Stimulated activated CD8-positive, alpha-beta memory T cell treated with anti-CD3 and anti-CD28 coated beads, Interleukin-7, amount 100 ng/mL, for 48 hours (primary cell): Measurements from ENCODE around the gene LETM1.

Experiments used
- DNase-seq, 2 donors: peaks; one replicate each; pipeline ENCODE4 v3.0.0-alpha.2; 2020; ENCODE audit warnings: low read depth in 1 of 2; ENCODE audit errors: extremely low read depth in 1 of 2

LETM1 gene

DNA sequence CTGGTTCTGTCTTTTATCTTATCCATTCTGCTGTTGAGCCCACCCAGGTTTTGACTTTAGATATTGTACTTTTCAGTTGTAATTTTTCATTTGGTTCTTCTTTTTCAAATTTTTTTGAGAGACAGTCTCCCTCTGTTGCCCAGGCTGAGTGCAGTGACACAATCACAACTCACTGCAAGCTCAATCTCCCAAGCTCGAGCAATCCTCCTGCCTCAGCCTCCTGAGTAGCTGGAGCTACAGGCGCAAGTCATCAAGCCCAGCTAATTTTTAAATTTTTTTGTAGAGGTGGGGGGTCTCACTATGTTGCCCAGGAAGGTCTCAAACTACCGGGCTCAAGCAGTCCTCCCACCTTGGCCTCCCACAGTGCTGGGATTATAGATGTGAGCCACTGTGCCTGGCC is 25.7 kb downstream of the LETM1 start:
- no peak for DNase-seq

DNA sequence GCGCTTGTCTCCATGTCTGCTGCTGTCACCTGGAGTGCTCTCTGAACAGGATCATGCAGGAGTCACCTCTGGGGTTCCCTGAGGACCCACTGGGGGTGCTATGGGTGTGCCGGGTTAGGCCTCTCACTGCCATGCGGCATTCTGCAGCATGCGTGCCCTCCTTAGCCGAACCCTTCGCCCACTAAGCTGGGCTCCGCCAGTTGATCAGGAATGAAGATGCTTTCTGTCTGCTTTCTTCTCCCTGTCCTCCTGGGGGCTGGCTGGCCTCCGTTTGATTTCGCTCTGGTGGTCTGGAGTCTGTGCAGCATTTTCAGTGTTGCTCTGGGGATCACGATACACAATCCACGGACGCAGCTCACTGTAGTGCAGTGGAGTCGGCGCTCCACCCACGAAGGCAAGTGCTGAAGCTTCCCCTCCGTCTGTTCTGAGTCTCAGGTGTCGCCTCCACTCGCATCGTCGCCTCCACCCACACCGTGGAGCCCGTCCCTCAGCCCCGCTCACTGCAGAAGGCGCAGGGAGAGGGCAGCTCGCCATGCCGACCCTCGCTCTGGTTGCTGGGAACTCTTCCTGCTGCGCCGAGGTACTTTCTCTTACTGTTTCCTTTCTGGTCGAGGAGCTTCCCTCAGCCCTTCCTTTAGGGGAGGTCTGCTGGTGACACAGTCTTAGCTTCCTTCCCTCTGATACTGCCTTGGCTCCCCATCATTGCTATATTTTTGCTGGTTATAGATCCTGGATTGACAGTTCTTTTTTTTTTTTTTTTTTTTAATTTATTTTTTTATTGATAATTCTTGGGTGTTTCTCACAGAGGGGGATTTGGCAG is 29.2 kb downstream of the LETM1 start:
- no peak for DNase-seq

DNA sequence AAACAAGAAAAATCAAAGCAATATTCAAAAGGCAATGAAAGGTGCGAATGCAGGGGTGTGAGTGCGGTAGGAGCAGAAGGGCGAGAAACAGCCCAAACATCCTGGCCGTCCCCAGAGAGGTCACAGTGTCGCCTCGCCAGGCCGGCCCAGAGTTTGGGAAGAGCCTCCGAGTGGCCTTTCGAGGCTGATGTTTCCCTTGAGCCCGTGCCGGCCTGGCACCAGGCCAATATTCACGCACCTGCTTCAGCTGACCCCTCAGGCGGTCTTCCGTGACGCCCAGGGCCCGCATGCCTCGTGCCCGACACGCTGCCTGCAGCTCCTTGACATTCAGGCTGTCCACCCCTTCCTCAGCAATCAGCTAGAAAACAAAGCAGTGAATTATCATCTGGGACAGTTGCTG is 30.6 kb downstream of the LETM1 start:
- DNase-seq, result no peak

DNA sequence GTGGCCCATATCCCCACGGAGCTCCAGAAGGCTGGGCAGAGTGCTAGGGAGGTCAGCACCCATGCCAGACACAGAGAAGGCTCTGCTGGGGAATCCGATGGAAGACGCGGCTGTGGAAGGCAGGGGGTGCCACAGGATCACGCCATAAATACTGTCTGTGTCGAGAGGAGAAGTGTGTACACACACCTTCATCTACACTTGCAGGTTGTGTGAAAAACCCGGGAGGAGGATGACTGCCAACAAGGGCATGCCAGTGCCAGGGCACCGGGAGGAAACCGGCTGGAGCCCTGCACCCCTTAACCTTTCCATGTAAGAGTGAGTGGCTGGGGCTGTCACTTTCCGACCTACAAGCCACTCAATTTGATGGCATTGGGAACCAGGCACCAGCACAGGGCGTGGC is 31.2 kb downstream of the LETM1 start:
- DNase-seq, result no peak

DNA sequence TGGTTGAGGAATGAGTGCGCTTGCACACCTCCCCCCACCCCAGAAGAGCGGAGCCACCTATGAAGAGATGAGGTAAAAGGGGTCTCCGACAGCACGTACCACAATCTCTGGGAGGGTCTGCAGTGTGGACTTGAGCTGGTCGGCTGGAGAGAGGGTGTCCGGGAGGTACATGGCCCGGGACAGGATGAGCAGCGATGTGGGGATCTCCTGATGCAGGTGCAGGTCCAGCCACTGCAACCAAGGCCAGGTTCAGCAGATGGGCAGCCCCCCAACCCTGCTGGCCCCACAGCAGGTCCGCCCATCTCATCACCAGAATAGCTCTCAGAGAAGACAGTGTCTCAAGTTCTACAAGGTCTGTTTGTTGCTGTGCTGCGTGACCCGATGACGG is 32.4 kb downstream of the LETM1 start:
- no peak for DNase-seq

DNA sequence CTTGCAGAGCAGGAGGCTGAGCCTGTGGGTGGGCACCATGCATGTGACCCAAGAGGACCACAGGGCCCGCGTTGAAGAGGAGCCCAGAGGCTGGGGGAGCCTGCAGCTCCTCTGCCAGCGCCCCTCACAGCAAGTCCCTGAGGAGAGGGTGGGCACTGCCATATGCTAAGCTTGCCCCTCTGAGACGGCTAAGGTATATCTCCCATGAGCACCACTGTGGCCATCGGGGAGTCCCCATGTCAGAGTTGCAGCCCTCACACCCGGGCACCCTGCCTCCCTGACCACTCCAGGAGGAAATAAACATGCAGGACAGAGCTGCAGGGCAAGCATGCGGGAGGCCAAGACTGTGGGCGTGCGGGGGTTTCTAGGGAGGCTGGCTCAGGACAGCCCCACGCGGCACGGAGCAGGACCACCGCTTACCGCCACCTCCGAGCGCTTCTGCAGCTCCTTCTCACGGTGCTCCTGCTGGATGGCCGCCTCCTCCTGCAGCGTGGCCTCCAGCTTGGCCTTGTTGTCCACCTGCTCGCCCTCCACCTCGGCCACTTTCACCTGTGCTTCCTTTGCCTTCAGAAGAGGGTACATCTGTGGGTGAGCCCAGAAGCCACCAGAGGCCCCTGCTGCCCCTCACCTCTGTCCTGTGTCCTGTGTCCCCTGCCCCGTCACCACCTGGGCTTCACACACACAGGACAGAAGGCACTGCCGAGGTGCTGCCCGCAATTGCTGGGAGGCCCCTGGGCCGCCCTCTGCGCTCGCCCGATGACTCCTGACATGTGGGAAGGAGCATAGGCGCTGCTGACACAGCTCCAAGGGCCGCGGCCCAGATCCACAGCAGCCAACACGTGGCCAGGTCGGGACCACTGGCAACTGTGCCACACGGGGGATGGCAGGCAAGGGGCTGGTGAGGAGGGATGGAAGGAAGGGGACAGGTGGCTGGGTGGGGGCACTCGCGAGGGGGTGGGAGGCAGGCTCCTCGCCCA is 33.1 kb downstream of the LETM1 start:
- no peak for DNase-seq

DNA sequence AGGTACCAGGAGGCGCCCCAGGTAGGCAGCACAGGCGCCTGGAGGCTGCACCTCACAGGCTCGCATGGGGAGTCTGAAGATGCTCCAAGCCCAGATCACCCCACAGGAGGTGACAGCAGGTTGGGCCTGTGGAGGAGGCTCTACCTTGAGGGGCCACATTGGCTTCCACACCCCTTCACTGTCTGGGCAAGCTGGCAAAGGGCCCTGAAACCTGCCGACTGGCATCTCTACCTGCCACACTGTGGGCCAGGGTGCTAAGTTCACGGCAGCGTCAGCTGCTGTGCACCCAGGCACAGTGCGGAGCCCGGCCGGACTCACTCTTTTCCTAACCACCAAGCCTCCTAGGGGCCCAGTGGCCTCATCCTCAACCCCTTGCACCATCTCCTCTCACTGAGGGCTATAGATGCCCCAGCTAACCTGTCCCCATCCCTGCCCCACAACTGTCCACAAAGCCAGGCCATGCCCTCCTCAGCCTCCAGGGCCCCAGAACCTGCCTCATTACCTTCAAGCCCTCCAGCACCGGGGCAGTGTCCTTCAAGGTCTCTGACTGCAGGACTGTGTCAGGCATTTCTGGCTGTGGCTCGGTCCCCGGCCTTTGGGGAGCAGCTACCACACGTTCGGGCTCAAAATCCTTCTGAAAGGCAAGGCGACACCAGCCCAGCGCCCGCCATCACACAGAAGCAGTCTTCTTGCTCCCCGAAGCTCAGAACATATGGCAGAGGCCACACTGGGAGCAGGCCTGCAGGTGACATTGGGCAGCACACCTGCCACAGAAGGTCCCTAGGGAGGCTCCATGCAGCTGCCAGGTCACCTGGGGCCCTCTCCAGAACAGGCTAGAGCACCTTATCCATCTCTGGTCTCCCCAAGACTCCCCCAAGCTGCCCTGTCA is 34.0 kb downstream of the LETM1 start:
- DNase-seq, result no peak

DNA sequence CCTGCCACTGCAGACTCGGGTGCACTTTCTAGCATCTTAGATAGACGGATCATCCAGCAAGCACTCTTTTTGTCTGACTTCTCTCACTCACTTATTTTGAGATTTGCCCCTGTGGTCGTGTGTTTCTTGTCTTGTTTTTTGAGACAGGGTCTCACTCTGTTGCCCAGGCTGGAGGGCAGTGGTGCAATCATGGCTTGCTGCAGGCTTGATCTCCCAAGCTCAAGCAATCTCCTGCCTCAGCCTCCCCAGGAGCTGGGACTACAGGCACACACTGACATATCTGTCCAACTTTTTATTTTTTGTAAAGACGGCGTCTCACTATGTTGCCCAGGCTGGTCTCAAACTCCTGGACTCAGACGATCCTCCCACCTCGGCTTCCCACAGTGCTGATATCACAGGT is 36.1 kb downstream of the LETM1 start:
- no peak for DNase-seq

DNA sequence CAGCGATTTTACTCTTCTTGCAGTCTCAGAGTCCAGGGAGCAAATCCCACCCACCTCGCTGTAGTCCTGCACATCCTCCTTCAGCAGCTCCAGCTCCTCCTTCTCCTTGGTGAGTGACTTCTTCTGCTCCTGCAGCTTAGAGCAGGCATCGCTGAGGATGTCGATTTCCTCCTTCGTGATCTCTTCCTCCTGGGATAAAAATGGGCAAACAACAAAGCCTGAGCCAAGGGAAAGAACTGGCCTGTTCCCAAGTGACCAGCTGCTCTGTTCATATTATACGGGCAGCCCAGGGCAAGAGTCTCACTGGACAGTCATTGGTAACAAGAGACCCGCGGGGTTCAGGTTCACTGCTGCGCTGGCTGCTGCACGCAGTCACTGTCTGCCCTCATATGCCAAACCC is 36.7 kb downstream of the LETM1 start:
- DNase-seq, result no peak

DNA sequence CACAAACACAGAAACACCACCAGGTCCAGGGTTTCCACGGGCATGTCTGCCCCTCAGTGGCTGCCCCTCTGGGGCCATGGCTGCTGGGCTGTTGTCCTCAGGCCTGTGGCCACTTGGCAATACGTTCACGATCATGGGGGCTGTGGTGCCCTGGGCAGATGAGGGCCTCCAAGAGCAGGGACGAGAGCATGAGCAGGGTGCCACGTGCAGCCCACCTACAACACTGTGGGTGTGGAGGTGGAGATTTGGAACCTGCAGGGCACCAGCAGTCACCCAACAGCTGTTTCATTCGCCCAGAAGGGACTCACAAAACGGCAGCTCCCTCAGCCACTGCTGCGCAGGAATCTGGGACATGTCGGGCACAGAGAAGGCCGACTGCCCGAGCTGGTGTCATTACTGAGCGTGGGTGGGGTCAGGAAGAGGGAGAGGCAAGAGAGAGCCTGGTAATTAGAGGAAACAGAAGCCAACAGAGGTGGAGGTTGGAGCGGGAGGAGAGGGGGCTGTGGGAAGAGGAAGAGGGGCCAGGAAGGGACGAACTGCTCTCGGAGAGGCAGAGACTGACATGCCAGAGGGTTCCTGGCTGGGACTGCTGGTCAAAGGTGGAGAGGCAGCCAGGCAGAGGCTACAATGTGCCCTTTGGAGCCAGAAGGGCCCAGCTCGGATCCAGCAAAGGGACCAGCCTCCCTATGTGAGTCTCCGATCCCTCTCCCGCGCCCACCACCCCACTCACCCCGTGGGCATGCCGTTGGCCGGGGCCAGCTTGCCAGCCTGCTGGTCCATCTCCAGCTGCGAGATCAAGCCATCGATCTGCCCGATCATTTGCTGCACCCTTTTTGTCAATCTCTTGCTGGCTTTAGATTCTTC is 39.7 kb downstream of the LETM1 start:
- no peak for DNase-seq

DNA sequence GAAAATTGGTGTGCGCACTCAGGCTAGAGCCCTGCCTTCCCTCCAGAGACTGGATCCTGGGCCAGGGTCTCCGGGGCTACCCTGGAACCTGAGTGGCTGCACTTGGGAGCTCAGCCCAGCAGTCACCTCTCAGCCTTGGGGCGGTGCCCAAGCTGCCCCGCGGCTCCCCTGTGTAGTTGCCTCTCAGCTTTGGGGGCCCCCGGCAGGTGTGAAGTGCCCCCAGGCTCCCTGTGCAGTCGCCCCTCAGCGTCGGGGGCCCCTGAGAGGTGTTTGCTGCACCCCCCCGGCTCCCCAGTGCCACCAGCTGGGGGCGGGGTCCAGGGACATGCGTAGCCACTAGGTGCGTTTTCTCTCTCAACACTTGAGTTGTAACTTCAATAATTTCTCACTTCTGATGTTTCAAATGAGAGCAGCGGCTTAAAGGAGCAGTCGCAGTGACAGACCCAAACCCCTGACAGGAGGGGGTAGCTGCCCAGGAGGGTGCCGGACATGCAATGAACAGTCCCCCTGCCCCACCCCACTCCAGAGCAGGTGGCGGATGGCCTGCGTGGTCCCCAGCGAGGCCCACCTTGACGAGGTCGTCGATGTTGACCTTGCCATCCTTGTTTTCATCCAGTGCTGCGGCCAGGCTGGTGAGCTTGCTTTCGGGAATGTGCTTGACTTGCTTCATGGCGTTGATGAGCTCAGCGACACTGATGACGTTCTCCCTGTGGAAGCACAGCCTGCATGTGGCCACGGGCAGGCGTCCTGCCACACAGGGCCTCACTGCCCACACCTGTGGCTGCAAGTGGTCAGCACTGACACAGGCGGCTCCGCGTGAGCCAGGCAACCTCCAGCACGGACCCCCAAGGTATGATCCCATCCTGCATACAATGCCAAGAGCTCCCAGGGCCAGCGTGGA is 40.6 kb downstream of the LETM1 start:
- no peak for DNase-seq

DNA sequence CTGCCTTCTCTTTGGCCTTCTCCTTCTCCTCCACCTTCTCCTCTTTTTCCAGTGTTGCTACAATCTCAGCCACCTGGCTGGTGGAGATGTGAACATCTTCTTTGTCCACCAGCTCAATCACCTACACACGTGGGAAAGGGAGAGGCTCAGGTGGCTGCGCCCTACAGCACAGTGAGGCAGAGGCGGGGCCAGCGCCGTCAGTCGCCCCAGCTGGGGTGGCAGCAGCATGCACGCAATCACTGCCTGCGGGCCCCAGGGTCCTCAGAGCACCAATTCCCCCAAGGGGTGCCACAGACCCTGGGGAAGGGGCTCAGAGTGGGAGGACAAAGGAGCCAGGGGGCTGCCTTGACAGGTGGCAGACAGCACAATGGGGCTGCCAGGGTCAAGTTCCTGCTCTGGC is 41.5 kb downstream of the LETM1 start:
- no peak for DNase-seq

DNA sequence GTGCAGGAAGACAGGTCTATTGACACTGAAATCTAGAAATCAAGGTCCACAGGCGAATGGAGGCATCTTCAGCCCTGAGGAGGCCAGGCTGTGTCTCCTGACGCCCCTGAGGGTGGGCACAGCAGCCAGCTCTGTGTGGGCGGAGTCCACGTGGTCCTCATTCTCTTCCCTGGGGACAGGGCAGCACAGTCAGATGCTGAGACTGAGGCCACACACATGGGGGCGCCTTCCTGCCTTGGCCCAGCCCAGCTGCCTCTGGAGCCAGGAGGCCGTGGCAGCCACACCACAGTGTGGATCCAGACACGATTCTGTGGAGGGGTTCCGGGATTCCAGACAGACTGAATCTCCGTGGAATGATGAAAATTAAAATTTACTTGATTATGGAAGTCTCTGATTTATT is 42.0 kb downstream of the LETM1 start:
- DNase-seq, result no peak

DNA sequence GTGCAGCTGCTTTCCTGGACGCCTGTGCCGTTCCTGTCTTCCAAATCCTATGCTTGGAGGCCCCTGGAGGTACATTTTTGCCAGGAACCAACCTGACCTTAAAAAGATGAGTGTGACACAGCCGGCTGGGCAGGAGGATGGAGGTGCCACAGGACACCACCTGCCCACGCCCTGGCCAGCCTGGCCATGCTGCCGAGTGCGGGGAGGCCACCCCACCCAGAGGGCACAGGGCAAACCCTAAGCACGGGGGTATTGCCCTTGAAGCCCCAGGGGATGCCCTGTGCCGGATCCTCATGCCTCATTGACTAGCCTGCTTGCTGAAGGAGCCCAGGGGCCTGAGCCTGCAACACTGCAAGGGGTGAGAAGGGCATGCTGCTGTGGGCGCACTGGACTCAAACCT is 42.7 kb downstream of the LETM1 start:
- no peak for DNase-seq

DNA sequence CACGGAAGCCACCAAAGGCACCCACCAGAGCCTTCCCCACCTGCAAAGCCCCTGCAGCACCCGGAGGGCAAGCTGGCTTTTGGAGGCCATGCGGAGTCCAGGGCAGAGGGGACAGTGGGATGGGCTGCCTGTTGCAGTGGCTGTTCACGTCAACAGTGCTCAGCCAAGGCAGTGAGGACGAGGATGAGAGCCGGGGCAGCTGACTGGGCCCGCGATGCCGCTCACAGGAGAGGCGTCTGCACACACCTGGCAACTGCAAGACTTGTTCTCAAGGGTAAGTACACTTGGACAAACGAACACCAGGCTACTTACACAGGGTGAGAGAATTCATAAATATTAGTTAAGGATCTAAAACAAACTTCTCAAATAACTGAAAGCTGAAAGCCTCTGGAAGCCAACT is 43.2 kb downstream of the LETM1 start:
- DNase-seq, result no peak

DNA sequence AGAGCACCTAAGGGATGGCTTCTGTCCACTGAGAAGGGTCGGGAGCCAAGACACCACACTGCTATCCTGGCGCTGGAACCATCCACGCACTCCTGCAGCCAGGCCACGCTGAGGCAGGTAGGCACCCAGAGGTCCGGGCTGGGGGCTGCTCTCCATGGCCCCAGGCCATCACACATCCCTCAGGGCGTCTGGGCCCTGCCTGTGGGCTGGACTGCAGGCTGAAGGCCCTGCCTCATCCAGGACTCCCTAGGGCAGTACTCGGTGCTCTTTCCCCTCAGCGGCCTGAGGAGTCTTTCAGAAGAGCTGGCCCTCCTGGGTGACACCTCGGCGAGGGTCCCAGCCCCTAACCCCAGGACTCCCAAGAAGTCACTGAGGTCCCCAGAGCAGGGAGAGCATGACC is 45.2 kb downstream of the LETM1 start:
- no peak for DNase-seq

DNA sequence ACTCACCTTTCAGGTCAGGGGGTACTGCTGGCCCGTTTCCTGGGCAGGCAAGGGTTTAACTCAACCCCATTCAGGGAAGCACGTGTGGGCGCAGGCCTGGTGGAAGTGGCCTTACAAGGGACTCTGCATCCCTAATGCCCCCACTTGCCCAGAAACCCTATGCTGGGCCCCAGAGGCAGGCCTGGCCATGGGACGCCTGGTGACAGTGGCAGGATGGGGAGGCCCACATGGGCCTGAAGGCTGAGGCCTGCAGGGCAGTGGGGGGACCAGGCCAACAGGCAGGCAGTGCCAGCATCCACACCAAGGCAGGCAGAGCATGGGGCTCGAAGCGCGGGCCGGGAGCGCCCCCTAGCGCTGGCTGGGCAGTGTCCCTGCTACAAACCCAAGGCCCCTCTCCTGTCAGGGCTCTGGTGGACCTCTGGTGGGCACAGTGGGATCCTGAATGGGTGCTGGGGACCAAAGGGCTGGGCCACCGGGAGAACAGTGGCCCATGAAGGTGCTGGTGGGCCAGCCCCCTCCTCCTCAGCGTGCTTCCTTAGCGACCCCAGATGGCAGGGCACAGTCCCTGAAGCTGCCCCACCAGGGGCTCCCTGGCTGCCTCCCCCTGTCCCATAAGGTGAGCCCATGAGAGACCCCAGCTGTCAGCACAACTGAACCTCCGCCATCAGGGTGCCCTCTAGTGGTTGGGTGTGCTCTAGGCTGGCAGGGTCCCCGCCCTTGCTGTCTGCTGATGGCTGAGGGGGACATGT is 46.0 kb downstream of the LETM1 start:
- peak; percentile 37 to 54 for DNase-seq
